Left ventricle myocardium inferior (tissue), 1 donor: ENCODE data around the gene SLC38A5. TPM values are rescaled to one million over a fixed set of nuclear protein-coding genes. Genes with fewer than 3 reads are reported as not detected.

Experiments
- DNase-seq: peaks from one replicate; pipeline ENCODE4 v3.0.0-alpha.2; 2020
- H3K27ac ChIP-seq: fragments of 200-600 bp; replicated peaks from 2 replicates; pipeline ENCODE4 v1.8.0; 2021
- H3K27me3 ChIP-seq: fragments of 200-600 bp; 2 replicates; pipeline ENCODE4 v1.8.0; 2021; ENCODE audit warnings: low read depth
- H3K36me3 ChIP-seq: fragments of 200-600 bp; 2 replicates; pipeline ENCODE4 v1.8.0; 2021
- H3K4me1 ChIP-seq: fragments of 200-600 bp; 2 replicates; pipeline ENCODE4 v1.8.0; 2021
- H3K4me3 ChIP-seq: fragments of 200-600 bp; 2 replicates; pipeline ENCODE4 v1.8.0; 2021; ENCODE audit warnings: mild to moderate bottlenecking, moderate library complexity
- H3K9me3 ChIP-seq: fragments of 200-600 bp; replicated peaks from 2 replicates; pipeline ENCODE4 v1.8.0; 2021
- CTCF ChIP-seq: fragments of 200-600 bp; IDR thresholded peaks from 2 replicates; pipeline ENCODE4 v1.8.0; 2021; ENCODE audit warnings: antibody characterized with exemption, mild to moderate bottlenecking, borderline replicate concordance
- intact Hi-C: fragments of 100-400 bp; cut with micrococcal nuclease; formaldehyde crosslinking; loops from one replicate; pipeline ENCODE4 v1.11.0; 2022
- total RNA-seq: library from RNA; stranded (reverse); fragmentation: NEBNext Ultra II Directional; extraction: Animal tissue kit (Norgen Biotek cat#: 25700); gene quantifications from one replicate; pipeline ENCODE4 v1.2.1, GENCODE V29; 2021
- donor health status: DM: no; HTN: yes; CAD: no; lungs with severe emphysema.

The SLC38A5 gene
- total RNA-seq, 1 donor from 2014 or later, result 0.71 TPM

- Histone ChIP-seq H3K4me1 (no peaks in the 10 kb centered on the region), H3K36me3 (no peaks in the 10 kb centered on the region), H3K9me3 (no peaks in the 10 kb centered on the region), H3K27me3 (no peaks in the 10 kb centered on the region), H3K27ac (no peak overlapping the region), H3K4me3 (no peak overlapping the region)
- intact Hi-C loops, result no loop called here
- DNase-seq, result no peak
- TF ChIP-seq CTCF, result no peak
Observed at GRCh38 chrX:48498374-48498809, 28.3 kb upstream of the SLC38A5 start.

GRCh38 chrX:48497871-48498270 lies 27.8 kb upstream of the SLC38A5 start:
- TF ChIP-seq CTCF, result no peak

GRCh38 chrX:48496660-48497059 lies 26.6 kb upstream of the SLC38A5 start:
- TF ChIP-seq CTCF, result no peak
- no peak for DNase-seq
- Histone ChIP-seq H3K27ac (no peak overlapping the region), H3K9me3 (no peaks in the 10 kb centered on the region), H3K36me3 (no peaks in the 10 kb centered on the region), H3K27me3 (no peaks in the 10 kb centered on the region), H3K4me1 (no peaks in the 10 kb centered on the region), H3K4me3 (no peak overlapping the region)
- intact Hi-C loops, result no loop called here

More at GRCh38 chrX:48497871-48498270, 27.8 kb upstream of the SLC38A5 start:
- Histone ChIP-seq H3K27me3 (no peaks in the 10 kb centered on the region), H3K27ac (no peak overlapping the region), H3K36me3 (no peaks in the 10 kb centered on the region), H3K4me3 (no peak overlapping the region), H3K9me3 (no peaks in the 10 kb centered on the region), H3K4me1 (no peaks in the 10 kb centered on the region)
- no peak for DNase-seq
- intact Hi-C loops, result no loop called here

- Histone ChIP-seq H3K4me1 (no peaks in the 10 kb centered on the region), H3K27me3 (no peaks in the 10 kb centered on the region), H3K9me3 (no peaks in the 10 kb centered on the region), H3K4me3 (no peak overlapping the region), H3K36me3 (no peaks in the 10 kb centered on the region), H3K27ac (no peak overlapping the region)
- peak; percentile 39 for TF ChIP-seq CTCF
- no peak for DNase-seq
- intact Hi-C loops, result no loop called here
Observed at GRCh38 chrX:48493890-48494364, 23.9 kb upstream of the SLC38A5 start.

GRCh38 chrX:48492293-48492910 lies 22.3 kb upstream of the SLC38A5 start:
- no peaks in the 10 kb centered on the region for H3K4me1 ChIP-seq
- peak overlapping the region; percentile 38 for H3K27ac ChIP-seq
- no peak for TF ChIP-seq CTCF
- H3K27me3 ChIP-seq, result no peaks in the 10 kb centered on the region
- no peak overlapping the region for H3K4me3 ChIP-seq
- H3K36me3 ChIP-seq, result no peaks in the 10 kb centered on the region
- intact Hi-C loops, result no loop called here
- no peak for DNase-seq
- H3K9me3 ChIP-seq, result no peaks in the 10 kb centered on the region
